Activated naive CD8-positive, alpha-beta T cell treated with anti-CD3 and anti-CD28 coated beads for 36 hours (primary cell): ENCODE measurements around the gene AAMP. TPM values are rescaled to one million over a fixed set of nuclear protein-coding genes. Genes with fewer than 3 reads are reported as not detected.
"Not testable (repeated sequence)": the region's sequence is repeated elsewhere in the genome, so short reads cannot be mapped to it uniquely, and the experiment has no call there.

Experiments used
- DNase-seq: peaks from one replicate; pipeline ENCODE4 v3.0.0; 2021
- H3K27ac Mint-ChIP-seq: one replicate; pipeline ENCODE4 v1.8.0; 2022; ENCODE audit warnings: mild to moderate bottlenecking, moderate library complexity, mixed read lengths
- H3K27me3 Mint-ChIP-seq: one replicate; pipeline ENCODE4 v1.8.0; 2022; ENCODE audit warnings: mild to moderate bottlenecking, mixed read lengths
- H3K36me3 Mint-ChIP-seq: one replicate; pipeline ENCODE4 v1.8.0; 2021; ENCODE audit warnings: mild to moderate bottlenecking, mixed read lengths
- H3K4me1 Mint-ChIP-seq: one replicate; pipeline ENCODE4 v1.8.0; 2021; ENCODE audit warnings: mixed read lengths
- H3K4me3 Mint-ChIP-seq: one replicate; pipeline ENCODE4 v1.8.0; 2022; ENCODE audit warnings: mild to moderate bottlenecking, moderate library complexity, mixed read lengths
- H3K9me3 Mint-ChIP-seq: one replicate; pipeline ENCODE4 v1.8.0; 2022; ENCODE audit warnings: mixed read lengths
- total RNA-seq, 2 experiments: library from RNA; stranded (reverse); gene quantifications; one replicate each; pipeline ENCODE4 v1.2.3, GENCODE V29; 2021

AAMP gene
- total RNA-seq, 2 experiments from 2014 or later: 94.6 to 97.7 TPM

DNA sequence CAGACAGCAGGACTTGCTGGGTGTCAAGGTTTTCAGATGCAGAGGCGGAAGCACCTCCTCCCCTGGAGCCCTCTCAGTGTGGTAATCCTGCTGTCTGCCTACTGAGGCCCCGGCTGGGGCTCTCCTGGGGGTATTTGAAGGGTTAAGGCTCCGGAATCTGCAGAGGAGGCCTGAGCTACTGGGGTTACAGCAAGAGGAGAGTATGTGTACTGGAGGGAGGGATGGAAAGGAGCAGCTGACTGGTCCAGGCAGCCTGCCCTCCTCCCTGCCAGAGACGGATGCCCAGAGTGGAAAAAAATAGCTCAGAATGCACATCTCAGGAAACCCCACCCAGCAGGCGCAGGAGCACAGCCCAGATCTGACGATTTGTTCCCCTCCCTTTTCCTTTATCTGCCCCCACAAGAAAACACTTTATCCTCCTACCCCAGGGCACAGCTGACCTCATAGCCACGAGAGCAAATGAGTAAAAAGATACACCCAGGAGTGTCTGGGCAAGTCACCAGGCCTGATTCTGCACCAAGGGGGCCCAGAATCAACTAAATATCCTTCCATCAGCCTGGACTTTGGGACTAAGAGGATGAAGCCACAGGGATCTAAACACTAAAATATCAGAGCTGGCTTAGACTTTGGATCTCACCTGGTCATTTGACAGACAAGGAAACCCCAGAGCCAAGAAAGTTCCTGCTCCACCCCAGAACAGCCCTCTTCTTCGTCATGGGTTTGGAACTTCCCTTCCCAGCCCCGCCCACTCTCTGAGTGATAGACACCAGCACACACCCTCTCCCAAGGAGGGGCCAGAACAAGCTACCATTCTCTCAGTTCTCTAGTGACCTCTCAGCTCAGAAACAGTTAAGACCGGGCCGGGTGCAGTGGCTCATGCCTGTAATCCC lies 16.9 kb upstream of the AAMP start:
- peak overlapping the region; percentile 96 for H3K27ac Mint-ChIP-seq
- no peaks in the 10 kb centered on the region for H3K9me3 Mint-ChIP-seq
- H3K4me1 Mint-ChIP-seq: peaks cover 74% of the 10 kb centered on the region
- peak; percentile 87 for DNase-seq
- peaks cover 24% of the 10 kb centered on the region for H3K36me3 Mint-ChIP-seq
- peak overlapping the region; percentile 85 for H3K4me3 Mint-ChIP-seq
- no peaks in the 10 kb centered on the region for H3K27me3 Mint-ChIP-seq

DNA sequence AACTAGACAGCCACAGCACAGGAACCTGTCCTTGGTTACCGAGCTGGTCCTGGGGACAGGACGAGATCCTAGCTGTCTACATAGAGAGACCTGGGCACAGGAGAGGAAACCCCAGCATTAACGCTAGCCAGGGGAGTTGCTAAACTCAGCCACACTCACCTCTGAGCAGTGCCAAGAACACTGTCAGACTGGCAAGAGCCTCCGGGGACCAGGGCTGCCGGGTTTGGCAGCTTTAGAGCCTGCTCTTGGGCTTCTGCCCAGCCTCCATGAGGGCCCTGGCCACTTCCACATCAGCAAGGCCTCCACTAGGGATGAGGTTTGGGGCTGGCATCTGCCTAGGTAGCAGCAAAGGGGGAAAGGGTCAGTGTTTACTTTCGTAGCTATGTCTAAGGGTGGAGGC lies 15.7 kb upstream of the AAMP start:
- DNase-seq: no peak
- no peaks in the 10 kb centered on the region for H3K9me3 Mint-ChIP-seq
- peak overlapping the region; percentile 96 for H3K27ac Mint-ChIP-seq
- H3K27me3 Mint-ChIP-seq: no peaks in the 10 kb centered on the region
- H3K36me3 Mint-ChIP-seq: peaks cover 28% of the 10 kb centered on the region
- peaks cover 66% of the 10 kb centered on the region for H3K4me1 Mint-ChIP-seq
- peak overlapping the region; percentile 85 for H3K4me3 Mint-ChIP-seq

DNA sequence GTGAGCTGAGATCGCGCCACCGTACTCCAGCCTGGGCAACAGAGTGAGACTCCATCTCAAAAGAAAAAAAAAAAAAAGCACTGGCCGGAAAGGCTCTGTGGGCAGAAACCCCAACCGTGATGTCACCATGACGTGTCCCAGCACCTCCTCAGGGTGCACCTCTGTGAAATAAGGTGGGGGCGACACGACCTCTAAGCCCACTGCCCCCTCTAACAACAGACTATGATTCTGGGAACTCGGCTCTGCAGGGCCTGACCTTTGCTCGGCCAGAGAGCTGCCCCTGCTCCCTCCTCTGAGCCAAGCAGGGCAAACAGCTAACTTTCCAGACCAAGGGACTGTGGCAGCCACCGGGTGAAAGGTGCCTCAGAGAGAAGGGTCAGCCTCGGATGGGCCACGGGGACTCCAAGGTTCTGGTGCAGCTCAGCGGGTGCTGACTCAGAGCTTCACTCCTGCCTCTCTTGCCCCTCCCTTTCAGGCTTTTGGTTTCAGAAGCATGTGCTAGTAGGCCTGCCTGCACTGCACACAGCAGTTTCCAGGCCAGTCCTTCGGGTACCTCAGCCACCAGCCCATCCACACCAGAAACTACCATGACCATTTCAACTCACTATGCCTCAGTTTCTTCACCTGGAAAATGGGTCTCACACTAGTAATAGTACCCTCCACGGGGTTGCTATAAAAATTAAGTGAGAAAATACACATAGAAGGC lies 14.3 kb upstream of the AAMP start:
- DNase-seq: peak; percentile 70
- peaks cover 53% of the 10 kb centered on the region for H3K4me1 Mint-ChIP-seq
- H3K36me3 Mint-ChIP-seq: peaks cover 34% of the 10 kb centered on the region

DNA sequence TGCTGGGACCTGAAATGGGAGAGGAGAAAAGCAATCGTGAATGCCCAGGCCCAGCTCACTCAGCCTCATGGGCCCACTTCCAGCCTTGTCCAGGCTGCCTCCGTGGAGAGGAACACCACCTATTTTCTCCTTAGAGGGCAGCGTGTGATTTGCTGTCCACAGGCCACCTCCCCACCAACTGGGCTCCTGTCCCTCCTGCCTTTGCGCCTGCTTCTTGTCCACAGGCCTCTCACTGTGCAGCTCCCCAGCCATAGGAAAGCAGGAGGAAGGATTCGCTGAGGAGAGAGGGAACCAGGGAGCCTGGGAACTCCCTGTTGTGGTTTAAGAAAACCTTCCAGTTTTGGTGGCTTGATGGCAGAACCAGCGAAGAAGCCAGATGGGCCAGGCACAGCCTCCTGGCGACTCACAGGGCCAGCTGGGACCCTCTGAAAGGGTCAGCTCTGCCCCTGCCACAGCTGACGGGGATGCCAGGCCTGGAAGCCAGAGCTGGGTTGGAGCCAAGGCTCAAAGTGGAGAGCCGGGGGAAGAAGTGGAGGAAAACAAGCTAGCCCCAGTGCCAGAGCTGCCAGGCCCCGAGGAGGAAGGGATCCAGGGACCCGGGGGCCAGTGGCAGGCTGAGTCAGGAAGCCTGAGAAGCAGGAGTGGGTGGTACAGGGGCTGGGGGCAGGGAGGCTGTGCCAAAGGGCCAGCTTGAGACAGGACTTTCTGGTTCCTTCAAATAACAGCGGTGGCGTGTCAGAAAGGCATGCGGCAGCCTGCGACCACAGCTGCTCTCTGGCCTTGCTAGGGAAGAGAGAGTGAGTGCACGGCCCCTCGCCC lies 12.4 kb upstream of the AAMP start:
- Mint-ChIP-seq H3K9me3 (no peaks in the 10 kb centered on the region), H3K4me1 (peaks cover 39% of the 10 kb centered on the region), H3K27ac (peak overlapping the region; percentile 48), H3K36me3 (peaks cover 22% of the 10 kb centered on the region), H3K27me3 (no peaks in the 10 kb centered on the region), H3K4me3 (no peak overlapping the region)
- DNase-seq: no peak

More for the DNA sequence above, 14.3 kb upstream of the AAMP start:
- H3K9me3 Mint-ChIP-seq: no peaks in the 10 kb centered on the region
- H3K4me3 Mint-ChIP-seq: peak overlapping the region; percentile 85
- H3K27me3 Mint-ChIP-seq: no peaks in the 10 kb centered on the region
- peak overlapping the region; percentile 96 for H3K27ac Mint-ChIP-seq

DNA sequence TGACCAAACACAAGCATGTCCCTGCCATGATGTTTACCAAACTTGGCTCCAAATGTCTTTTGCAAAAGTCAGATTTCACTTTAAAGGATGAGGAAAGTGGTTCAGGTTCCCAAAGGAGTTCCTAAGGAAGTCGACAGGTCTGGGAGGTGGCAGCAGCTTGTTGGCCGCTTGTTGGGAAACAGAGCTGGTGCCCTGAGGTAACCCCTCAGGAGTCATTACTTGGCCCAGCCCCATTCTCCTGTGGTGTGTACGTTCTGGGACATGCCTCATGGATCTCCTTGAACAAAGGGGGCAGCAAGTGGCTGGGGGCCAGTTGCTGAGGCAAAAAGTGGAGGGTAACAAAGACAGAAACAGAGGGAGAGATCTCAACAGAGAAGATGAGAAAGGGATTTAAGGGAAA lies 11.5 kb upstream of the AAMP start:
- Mint-ChIP-seq H3K36me3 (peaks cover 20% of the 10 kb centered on the region), H3K27me3 (no peaks in the 10 kb centered on the region), H3K9me3 (no peaks in the 10 kb centered on the region), H3K4me1 (peaks cover 30% of the 10 kb centered on the region), H3K4me3 (no peak overlapping the region), H3K27ac (peak overlapping the region; percentile 75)
- DNase-seq: no peak

DNA sequence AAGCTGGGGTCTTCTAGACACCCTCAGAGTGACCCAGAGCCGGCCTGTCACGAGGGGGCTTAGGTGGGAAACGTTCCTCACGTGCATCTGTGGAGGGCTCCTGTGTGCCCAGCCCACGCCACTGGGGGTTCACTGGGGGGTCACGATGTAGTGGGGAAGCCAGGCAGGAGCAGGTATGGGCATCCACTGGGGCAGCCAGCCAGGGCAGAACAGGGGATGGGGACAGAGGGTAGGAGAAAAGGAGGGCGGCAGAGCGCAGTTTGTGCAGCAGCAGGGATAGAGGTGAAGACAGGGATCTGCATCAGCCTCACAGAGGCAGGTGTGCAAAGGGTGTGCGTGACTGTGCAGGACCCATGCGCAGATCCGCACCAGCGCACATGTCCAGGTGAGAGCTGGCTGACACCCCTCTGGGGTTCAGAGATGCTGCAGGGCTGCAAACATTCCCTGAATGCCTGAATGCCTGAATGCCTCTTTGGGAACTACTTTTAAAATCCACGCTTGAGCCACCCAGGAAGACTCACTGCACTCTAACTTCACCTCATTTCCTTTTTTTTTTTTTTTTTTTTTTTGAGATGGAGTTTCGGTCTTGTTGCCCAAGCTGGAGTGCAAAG lies 10.4 kb upstream of the AAMP start:
- no peak overlapping the region for H3K4me3 Mint-ChIP-seq
- peaks cover 16% of the 10 kb centered on the region for H3K36me3 Mint-ChIP-seq
- no peak overlapping the region for H3K27ac Mint-ChIP-seq
- no peak for DNase-seq
- peaks cover 21% of the 10 kb centered on the region for H3K4me1 Mint-ChIP-seq
- H3K27me3 Mint-ChIP-seq: no peaks in the 10 kb centered on the region
- no peaks in the 10 kb centered on the region for H3K9me3 Mint-ChIP-seq

DNA sequence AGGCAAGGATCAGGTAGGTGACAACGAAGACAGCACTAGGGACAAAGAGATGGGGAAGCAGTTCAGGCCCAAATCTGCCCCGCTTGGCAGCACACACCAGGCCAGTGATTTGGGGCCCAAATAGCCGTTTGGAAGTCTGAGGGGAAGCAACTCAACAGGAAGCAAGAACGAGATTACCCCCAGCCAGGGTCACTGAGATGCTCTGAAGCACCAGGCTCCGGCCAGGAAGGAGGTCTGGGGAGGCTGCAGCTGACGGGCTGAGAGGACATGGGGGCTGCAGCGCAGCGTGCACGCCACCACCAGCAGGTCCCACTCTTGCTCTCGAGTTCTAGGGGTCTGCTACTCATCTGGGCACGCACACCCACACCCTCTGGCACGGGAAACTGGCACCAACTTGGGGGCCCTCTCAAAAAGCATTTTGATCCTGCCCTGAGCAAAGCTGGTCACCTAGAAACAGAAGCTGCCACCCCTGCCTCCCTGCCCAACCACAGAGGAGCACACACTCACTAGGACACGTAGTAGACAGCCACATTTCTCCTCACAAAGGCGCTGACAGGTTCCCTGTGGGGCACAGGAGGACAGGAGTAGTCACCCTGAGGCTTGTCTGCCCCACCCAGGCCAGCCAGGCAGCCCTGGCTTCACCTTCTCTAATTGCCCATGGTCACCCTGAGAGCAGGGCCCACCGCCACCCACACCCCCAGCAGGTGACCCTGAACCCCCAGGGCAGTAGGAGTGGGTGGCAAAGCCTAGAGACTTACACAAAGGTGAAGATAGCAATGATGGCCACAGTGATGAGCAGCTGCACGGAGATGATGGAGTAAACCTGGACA lies 8.8 kb upstream of the AAMP start:
- H3K4me1 Mint-ChIP-seq: peaks cover 12% of the 10 kb centered on the region
- no peaks in the 10 kb centered on the region for H3K9me3 Mint-ChIP-seq
- peaks cover 13% of the 10 kb centered on the region for H3K36me3 Mint-ChIP-seq
- no peaks in the 10 kb centered on the region for H3K27me3 Mint-ChIP-seq
- no peak for DNase-seq
- no peak overlapping the region for H3K27ac Mint-ChIP-seq
- H3K4me3 Mint-ChIP-seq: no peak overlapping the region

DNA sequence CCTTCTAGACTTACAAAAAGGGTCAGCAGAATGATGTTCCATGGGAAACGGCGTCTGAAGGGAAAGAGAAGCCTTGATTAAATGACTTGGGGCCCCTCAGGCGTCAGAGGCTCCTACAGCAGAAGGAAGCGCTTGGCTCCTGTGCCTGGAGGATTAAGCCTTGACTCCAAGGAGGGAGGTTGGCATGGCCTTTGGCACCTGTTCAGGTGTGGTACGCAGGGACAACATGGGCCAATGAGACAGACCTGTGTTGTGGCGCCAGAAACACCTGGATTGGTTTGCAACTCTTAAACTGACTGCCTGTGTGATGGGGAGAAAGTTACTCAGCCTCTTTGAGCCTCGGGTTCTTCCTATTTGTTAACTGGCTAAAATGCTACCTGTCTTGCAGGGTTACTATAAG lies 8.0 kb upstream of the AAMP start:
- H3K27ac Mint-ChIP-seq: no peak overlapping the region
- H3K27me3 Mint-ChIP-seq: no peaks in the 10 kb centered on the region
- peaks cover 15% of the 10 kb centered on the region for H3K36me3 Mint-ChIP-seq
- peaks cover 10% of the 10 kb centered on the region for H3K4me1 Mint-ChIP-seq
- no peak overlapping the region for H3K4me3 Mint-ChIP-seq
- no peaks in the 10 kb centered on the region for H3K9me3 Mint-ChIP-seq
- DNase-seq: no peak

DNA sequence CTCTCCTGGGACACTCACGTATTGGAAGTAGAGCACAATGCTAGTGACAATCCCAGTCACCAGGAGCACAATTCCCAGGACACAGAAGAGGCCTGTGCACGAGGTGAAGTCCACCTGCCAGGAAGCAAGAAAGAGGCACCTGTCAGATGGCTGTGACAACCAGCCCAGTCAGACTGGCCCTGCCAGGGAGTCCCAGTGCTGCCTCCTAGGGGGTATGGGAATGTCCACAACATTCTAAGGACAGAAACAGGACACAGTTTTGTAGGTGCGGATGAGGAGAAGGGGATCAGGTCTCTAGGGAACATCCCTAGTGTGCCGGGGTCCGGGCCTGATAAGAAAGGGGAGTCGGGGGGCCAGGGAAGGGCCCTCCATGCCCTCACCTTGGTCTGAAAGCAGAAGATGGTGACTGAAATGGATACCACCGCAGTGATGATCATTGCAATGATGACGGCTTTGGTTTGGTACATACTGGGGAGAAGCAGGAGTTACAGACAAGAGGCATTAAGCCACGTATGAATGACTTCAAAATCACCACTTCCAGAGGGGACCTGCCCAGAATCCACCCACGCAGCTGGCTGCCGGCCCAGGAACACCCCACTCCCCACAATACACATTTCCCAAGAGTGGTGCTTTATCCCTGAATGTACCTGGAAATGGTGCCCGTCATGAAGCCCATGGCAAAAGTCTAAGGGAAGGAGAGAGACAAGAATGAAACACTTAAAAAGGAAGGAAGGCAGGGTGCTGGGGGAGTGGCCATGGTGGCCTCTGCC lies 7.2 kb upstream of the AAMP start:
- Mint-ChIP-seq H3K9me3 (no peaks in the 10 kb centered on the region), H3K36me3 (peaks cover 14% of the 10 kb centered on the region), H3K4me3 (no peak overlapping the region), H3K27ac (peak overlapping the region; percentile 59), H3K4me1 (peaks cover 15% of the 10 kb centered on the region), H3K27me3 (no peaks in the 10 kb centered on the region)
- DNase-seq: no peak

DNA sequence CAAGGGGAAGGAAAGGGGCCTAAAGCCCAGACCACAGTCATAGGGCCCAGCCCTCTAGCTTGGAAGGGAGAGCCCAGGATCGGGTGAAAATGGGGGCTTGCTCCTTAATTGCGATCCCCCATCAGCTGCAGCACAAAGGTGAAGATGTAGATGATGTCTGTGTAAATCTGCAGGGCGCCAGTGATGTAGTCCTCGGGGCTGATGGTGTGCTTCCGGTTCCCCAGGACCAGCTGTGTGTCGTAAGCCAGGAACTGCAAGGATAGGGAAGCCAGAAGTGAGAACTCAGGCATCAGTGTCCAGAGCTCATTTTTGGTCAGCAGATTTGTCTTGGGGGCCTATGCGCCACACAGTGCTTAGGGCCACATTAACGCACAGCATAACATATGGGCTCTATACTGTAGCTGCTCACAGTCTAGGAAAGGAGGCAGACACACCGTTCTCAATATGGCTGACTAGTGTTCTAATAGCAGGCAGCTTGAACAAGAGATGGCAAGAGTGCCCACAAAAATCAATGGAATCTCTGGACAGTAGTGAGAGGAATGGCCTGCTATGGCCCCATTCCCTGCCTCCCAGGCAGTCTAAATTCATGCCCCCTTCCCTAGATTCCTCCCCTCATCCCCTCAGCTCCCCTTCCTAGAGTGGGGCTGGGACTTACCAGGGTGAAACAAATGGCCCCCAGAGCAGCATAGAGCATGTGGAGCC lies 5.6 kb upstream of the AAMP start:
- no peak for DNase-seq
- Mint-ChIP-seq H3K9me3 (no peaks in the 10 kb centered on the region), H3K4me1 (peaks cover 28% of the 10 kb centered on the region), H3K27me3 (no peaks in the 10 kb centered on the region), H3K27ac (no peak overlapping the region), H3K4me3 (no peak overlapping the region), H3K36me3 (peaks cover 10% of the 10 kb centered on the region)

DNA sequence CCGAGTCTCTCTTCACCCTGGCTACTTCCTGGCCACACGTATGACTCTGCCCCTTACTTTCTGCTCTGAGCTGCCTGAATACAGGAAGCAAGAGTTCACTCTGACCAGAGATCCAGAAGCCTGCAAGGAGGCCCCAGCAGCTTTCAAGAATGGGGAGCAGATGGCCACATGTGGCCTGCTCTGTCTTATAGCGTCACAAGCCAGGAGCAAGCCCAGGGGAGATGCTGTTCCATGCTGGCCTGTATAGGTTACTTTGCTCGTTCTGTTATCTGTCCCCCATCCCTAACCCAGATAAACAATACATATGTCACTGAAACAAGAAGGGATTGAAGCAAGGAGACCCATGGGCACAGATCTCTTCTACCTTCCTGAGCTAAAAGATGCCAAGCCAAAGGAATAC lies 4.6 kb upstream of the AAMP start:
- Mint-ChIP-seq H3K27me3 (no peaks in the 10 kb centered on the region), H3K36me3 (peaks cover 4% of the 10 kb centered on the region), H3K9me3 (no peaks in the 10 kb centered on the region), H3K27ac (no peak overlapping the region), H3K4me3 (no peak overlapping the region), H3K4me1 (peaks cover 28% of the 10 kb centered on the region)
- no peak for DNase-seq

DNA sequence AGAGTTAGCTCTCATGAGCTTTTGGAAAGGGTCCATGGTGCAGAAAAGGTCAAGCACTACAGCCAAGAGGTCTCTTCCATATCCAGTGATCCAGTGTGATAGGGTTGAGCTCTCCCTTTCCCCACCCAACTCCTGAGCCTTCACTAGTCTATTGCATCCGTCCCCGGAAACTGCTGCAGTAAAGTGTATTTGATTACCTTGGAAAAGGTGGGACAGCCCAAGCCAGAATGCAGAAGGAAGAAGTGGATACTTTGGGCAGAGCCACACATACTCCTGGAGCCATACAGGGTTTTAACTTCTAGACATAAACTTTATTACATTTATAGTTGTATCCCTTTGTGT lies 3.9 kb upstream of the AAMP start:
- H3K27me3 Mint-ChIP-seq: no peaks in the 10 kb centered on the region
- peaks cover 8% of the 10 kb centered on the region for H3K36me3 Mint-ChIP-seq
- H3K27ac Mint-ChIP-seq: peak overlapping the region; percentile 25
- no peak for DNase-seq
- H3K9me3 Mint-ChIP-seq: no peaks in the 10 kb centered on the region
- peaks cover 33% of the 10 kb centered on the region for H3K4me1 Mint-ChIP-seq
- no peak overlapping the region for H3K4me3 Mint-ChIP-seq

DNA sequence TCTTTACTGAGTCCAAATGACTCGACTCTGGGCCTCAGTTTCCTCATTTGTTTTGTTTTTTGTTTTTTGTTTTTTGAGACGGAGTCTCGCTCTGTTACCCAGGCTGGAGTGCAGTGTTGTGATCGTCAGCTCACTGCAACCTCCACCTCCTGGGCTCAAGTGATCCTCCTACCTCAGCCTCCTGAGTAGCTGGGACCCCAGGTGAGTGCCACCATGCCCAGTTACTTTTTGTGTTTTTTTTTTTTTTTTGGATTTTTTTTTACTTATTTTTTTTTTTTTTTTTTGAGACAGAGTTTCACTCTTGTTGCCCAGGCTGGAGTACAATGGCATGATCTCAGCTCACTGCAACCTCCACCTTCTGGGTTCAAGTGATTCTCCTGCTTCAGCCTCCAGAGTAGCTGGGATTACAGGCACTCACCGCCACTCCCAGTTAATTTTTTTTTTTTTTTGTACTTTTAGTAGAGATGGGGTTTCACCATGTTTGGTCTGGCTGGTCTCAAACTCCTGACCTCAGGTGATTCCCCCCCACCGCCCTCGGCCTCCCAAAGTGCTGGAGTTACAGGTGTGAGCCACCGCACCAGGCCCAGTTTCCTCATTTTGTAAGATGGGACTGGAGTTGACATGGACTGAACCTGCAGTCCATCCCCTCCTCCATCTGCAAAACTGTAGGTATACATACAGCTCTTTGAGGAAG lies 3.4 kb upstream of the AAMP start:
- not testable (repeated sequence) for H3K27me3 Mint-ChIP-seq, DNase-seq, H3K36me3 Mint-ChIP-seq, H3K9me3 Mint-ChIP-seq, H3K4me3 Mint-ChIP-seq
- peaks cover 33% of the 10 kb centered on the region for H3K4me1 Mint-ChIP-seq
- H3K27ac Mint-ChIP-seq: peak overlapping the region; percentile 25
